IMR-90 (cell line): ENCODE results near the gene ESAM. TPM values are rescaled to one million over a fixed set of nuclear protein-coding genes. Genes with fewer than 3 reads are reported as not detected.
A peak's percentile ranks its signal among the peaks of the same experiment; 100 is the strongest.

ENCODE experiments used
- ATAC-seq: fragments of 200-7000 bp; cut with Tn5 transposase; 2 replicates; pipeline ENCODE4 v1.9.1; 2020; ENCODE audit warnings: low read depth, mild to moderate bottlenecking, moderate library complexity
- BruUV-seq: library from RNA; stranded (reverse); fragments of 400-500 nt; replicated peaks from 2 replicates; lab custom pipeline; 2021; lab: Mats Ljungman, UMichigan
- CTCF ChIA-PET: fragments of 300-600 bp; formaldehyde crosslinking; extraction: SDS; loops from one replicate; lab custom pipeline; 2021; ENCODE audit warnings: antibody characterized with exemption; lab: Yijun Ruan, JAX
- POLR2A ChIA-PET: fragments of 300-600 bp; sonication (Branson Sonifier 250); formaldehyde crosslinking; loops from one replicate; lab custom pipeline; 2022; ENCODE audit warnings: antibody characterized with exemption; ENCODE audit not compliant: unreplicated experiment; lab: Charles Lee
- DNase-seq: peaks from one replicate; pipeline ENCODE4 v3.0.0; 2013
- H2AFZ ChIP-seq: replicated peaks from 2 replicates; pipeline ENCODE3; 2013; ENCODE audit warnings: low read length, mild to moderate bottlenecking; ENCODE audit not compliant: poor library complexity
- H2AK5ac ChIP-seq: 2 replicates; pipeline ENCODE4 v1.6.1; 2013; ENCODE audit warnings: low read depth, low read length, inconsistent platforms
- H2AK9ac ChIP-seq: replicated peaks from 2 replicates; pipeline ENCODE3; 2013; ENCODE audit warnings: mild to moderate bottlenecking, low read depth, low read length, moderate library complexity; ENCODE audit not compliant: poor library complexity
- H2BK120ac ChIP-seq: 2 replicates; pipeline ENCODE4 v1.6.1; 2013; ENCODE audit warnings: low read depth, low read length, inconsistent platforms
- H2BK15ac ChIP-seq: 3 replicates; pipeline ENCODE4 v1.6.1; 2013; ENCODE audit warnings: low read depth, low read length, inconsistent platforms
- H2BK20ac ChIP-seq: 2 replicates; pipeline ENCODE4 v1.6.1; 2013; ENCODE audit warnings: low read depth, mild to moderate bottlenecking, inconsistent platforms, low read length, moderate library complexity
- H2BK5ac ChIP-seq: 2 replicates; pipeline ENCODE4 v1.6.1; 2013; ENCODE audit warnings: mild to moderate bottlenecking, low read depth, low read length, inconsistent platforms; ENCODE audit not compliant: poor library complexity, severe bottlenecking
- H3K14ac ChIP-seq: replicated peaks from 2 replicates; pipeline ENCODE4 v1.6.1; 2013; ENCODE audit warnings: low read depth, low read length, inconsistent platforms
- H3K18ac ChIP-seq: 2 replicates; pipeline ENCODE4 v1.6.1; 2013; ENCODE audit warnings: low read depth, low read length, control low read depth
- H3K23ac ChIP-seq: 2 replicates; pipeline ENCODE4 v1.6.1; 2013; ENCODE audit warnings: low read depth, low read length, inconsistent platforms
- H3K27ac ChIP-seq: 2 replicates; pipeline ENCODE4 v1.5.1; 2013; ENCODE audit warnings: mild to moderate bottlenecking, control low read depth, low read length; ENCODE audit not compliant: insufficient read depth
- H3K27me3 ChIP-seq: 2 replicates; pipeline ENCODE4 v1.6.1; 2013; ENCODE audit warnings: low read length; ENCODE audit not compliant: control insufficient read depth, insufficient read depth
- H3K36me3 ChIP-seq: 2 replicates; pipeline ENCODE4 v1.6.1; 2013; ENCODE audit warnings: low read length, mixed read lengths; ENCODE audit not compliant: control insufficient read depth, insufficient read depth
- H3K4ac ChIP-seq: 2 replicates; pipeline ENCODE4 v1.6.1; 2013; ENCODE audit warnings: low read depth, low read length, inconsistent platforms
- H3K4me1 ChIP-seq: 2 replicates; pipeline ENCODE4 v1.6.1; 2013; ENCODE audit warnings: low read length, mixed read lengths; ENCODE audit not compliant: control insufficient read depth, insufficient read depth
- H3K4me2 ChIP-seq: 2 replicates; pipeline ENCODE4 v1.6.1; 2013; ENCODE audit warnings: low read depth, mild to moderate bottlenecking, control low read depth, low read length, moderate library complexity
- H3K4me3 ChIP-seq: 2 replicates; pipeline ENCODE4 v1.5.1; 2013; ENCODE audit warnings: low read depth, mild to moderate bottlenecking, control low read depth, low read length, moderate library complexity; ENCODE audit not compliant: insufficient read depth
- H3K56ac ChIP-seq: 2 replicates; pipeline ENCODE4 v1.6.1; 2013; ENCODE audit warnings: low read length, inconsistent platforms; ENCODE audit not compliant: insufficient read depth; ENCODE audit errors: extremely low read depth
- H3K79me1 ChIP-seq, 2 experiments: 2 replicates each; pipeline ENCODE4 v1.6.1; 2013; ENCODE audit warnings: low read length in 2 of 2, inconsistent platforms in 1 of 2, low read depth in 1 of 2
- H3K9ac ChIP-seq: 2 replicates; pipeline ENCODE4 v1.6.1; 2013; ENCODE audit warnings: low read depth, low read length, control low read depth
- H3K9me1 ChIP-seq: 2 replicates; pipeline ENCODE4 v1.6.1; 2013; ENCODE audit warnings: low read length, inconsistent platforms; ENCODE audit not compliant: insufficient read depth
- H3K9me3 ChIP-seq: 2 replicates; pipeline ENCODE4 v1.6.1; 2013; ENCODE audit warnings: low read length; ENCODE audit not compliant: control insufficient read depth, insufficient read depth
- H4K20me1 ChIP-seq: 2 replicates; pipeline ENCODE4 v1.6.1; 2013; ENCODE audit warnings: low read length, inconsistent platforms; ENCODE audit not compliant: insufficient read depth
- H4K5ac ChIP-seq: 2 replicates; pipeline ENCODE4 v1.6.1; 2013; ENCODE audit warnings: mild to moderate bottlenecking, low read depth, low read length, control low read depth
- H4K8ac ChIP-seq, 2 experiments: 2 replicates each; pipeline ENCODE4 v1.6.1; 2013; ENCODE audit warnings: low read depth in 2 of 2, low read length in 2 of 2, control low read depth in 1 of 2, inconsistent platforms in 1 of 2
- H4K91ac ChIP-seq: 2 replicates; pipeline ENCODE4 v1.6.1; 2013; ENCODE audit warnings: low read depth, low read length, inconsistent platforms; ENCODE audit not compliant: insufficient read depth
- BHLHE40 ChIP-seq: fragments of 150-350 bp; IDR thresholded peaks from 2 replicates; pipeline ENCODE4 v1.6.1; 2016; ENCODE audit warnings: mild to moderate bottlenecking, low read depth, low read length
- CEBPB ChIP-seq: IDR thresholded peaks from 2 replicates; pipeline ENCODE4 v1.6.1; 2012; ENCODE audit warnings: low read depth, low read length, improper control_type of control experiment
- CTCF ChIP-seq: conservative IDR thresholded peaks from 2 replicates; pipeline ENCODE4 v1.5.1; 2012; ENCODE audit warnings: mild to moderate bottlenecking, low read depth, low read length, improper control_type of control experiment
- ELK1 ChIP-seq: fragments of 150-350 bp; IDR thresholded peaks from 2 replicates; pipeline ENCODE4 v1.6.1; 2016; ENCODE audit warnings: low read depth, mild to moderate bottlenecking, low read length, moderate library complexity, borderline replicate concordance
- FOS ChIP-seq: fragments of 150-350 bp; IDR thresholded peaks from 2 replicates; pipeline ENCODE4 v1.6.1; 2016; ENCODE audit warnings: low read depth, low read length
- MAFK ChIP-seq: IDR thresholded peaks from 2 replicates; pipeline ENCODE4 v1.6.1; 2012; ENCODE audit warnings: low read depth, low read length, improper control_type of control experiment
- MAZ ChIP-seq: IDR thresholded peaks from 2 replicates; pipeline ENCODE4 v1.6.1; 2012; ENCODE audit warnings: low read depth, mild to moderate bottlenecking, low read length, improper control_type of control experiment, moderate library complexity, borderline replicate concordance
- MXI1 ChIP-seq: IDR thresholded peaks from 2 replicates; pipeline ENCODE4 v1.6.1; 2012; ENCODE audit warnings: low read depth, mild to moderate bottlenecking, low read length, moderate library complexity, borderline replicate concordance
- POLR2A ChIP-seq: IDR thresholded peaks from 2 replicates; pipeline ENCODE4 v1.6.1; 2012; ENCODE audit warnings: mild to moderate bottlenecking, low read depth, low read length
- RAD21 ChIP-seq: IDR thresholded peaks from 2 replicates; pipeline ENCODE4 v1.6.1; 2012; ENCODE audit warnings: low read length, improper control_type of control experiment
- RCOR1 ChIP-seq: IDR thresholded peaks from 2 replicates; pipeline ENCODE4 v1.6.1; 2012; ENCODE audit warnings: mild to moderate bottlenecking, low read length, improper control_type of control experiment; ENCODE audit not compliant: insufficient replicate concordance
- RFX5 ChIP-seq: IDR thresholded peaks from 2 replicates; pipeline ENCODE4 v1.8.0; 2012; ENCODE audit warnings: low read depth, mild to moderate bottlenecking, low read length, moderate library complexity
- SMC3 ChIP-seq: fragments of 150-350 bp; IDR thresholded peaks from 2 replicates; pipeline ENCODE4 v1.6.1; 2016; ENCODE audit warnings: low read depth, mild to moderate bottlenecking, antibody characterized with exemption, low read length, moderate library complexity
- USF2 ChIP-seq: fragments of 150-350 bp; IDR thresholded peaks from 2 replicates; pipeline ENCODE4 v1.6.1; 2017; ENCODE audit warnings: mild to moderate bottlenecking, antibody characterized with exemption, low read length, low read depth
- WGBS, 2 experiments: methylation state at CpG; one replicate each; pipeline versions ENCODE4 v1.1.5 to v1.1.7; 2013; ENCODE audit warnings: missing lambda C conversion rate in 2 of 2; ENCODE audit not compliant: insufficient read length in 1 of 2; ENCODE audit errors: extremely low coverage in 2 of 2; 5-methylcytosine and 5-hydroxymethylcytosine counted together
- dilution Hi-C: fragments of 300-500 bp; cut with HindIII; formaldehyde crosslinking; loops from one replicate; pipeline ENCODE4 v1.14.3; 2018; ENCODE audit warnings: low sequenced_read_pairs; ENCODE audit not compliant: unreplicated experiment
- in situ Hi-C: fragments of 300-500 bp; cut with MboI; formaldehyde crosslinking; loops from 3 replicates; pipeline ENCODE4 v1.14.3; 2019; ENCODE audit warnings: low sequenced_read_pairs, inconsistent platforms, mixed read lengths
- intact Hi-C: fragments of 100-400 bp; cut with micrococcal nuclease; formaldehyde crosslinking; loops from 2 replicates; pipeline ENCODE4 v1.10.0; 2022
- polyA plus RNA-seq, 3 experiments: library from polyadenylated mRNA; depleted of rRNA; stranded (reverse); fragments of >200 nt; gene quantifications; 2 replicates each; pipeline ENCODE4 v1.2.3, GENCODE V29; 2012; ENCODE audit warnings: low replicate concordance in 1 of 3
- total RNA-seq: library from RNA; depleted of rRNA; stranded (reverse); fragments of >200 nt; gene quantifications from 2 replicates; pipeline ENCODE4 v1.2.3, GENCODE V29; 2012

ESAM gene
- total and polyA plus RNA-seq, 2 of the 4 experiments (the other 2 are of a cell fraction) = under 0.01 to 0.12 TPM

- POLR2A ChIA-PET = no interaction called here
- H3K4ac ChIP-seq = peak within 1 kb of the TSS; percentile 98
- ATAC-seq (peak; percentile 92), DNase-seq (peak; percentile 79)
- in situ Hi-C loops = loop anchor here (25.0 kb wide), 1 partner anchor 388 kb away; the partner anchor contains the start of gene OR8B4
- WGBS, 2 experiments = 2% methylated on average over 18 of the region's 62 CpGs; no CpG with 5 or more reads in 1 of the 2 experiments
- H3K18ac ChIP-seq = peak within 1 kb of the TSS; percentile 83
- peaks cover 3 to 16% of the 10 kb centered on the region in 2 experiments; a peak in 3 of 4 replicates for H3K79me1 ChIP-seq
- no peak within 1 kb of the TSS for H2BK20ac ChIP-seq
- H3K4me1 ChIP-seq = peaks cover 2% of the 10 kb centered on the region
- peak within 1 kb of the TSS; percentile 68 for H3K4me3 ChIP-seq
- no TSS peak for BruUV-seq
- H3K9me3 ChIP-seq = no peaks in the 10 kb centered on the region
- peak within 1 kb of the TSS; percentile 99 for H3K27ac ChIP-seq
- H4K5ac ChIP-seq = peak within 1 kb of the TSS; percentile 85
- peaks cover 20% of the 10 kb centered on the region; the same call in 1 of the 2 replicates for H4K20me1 ChIP-seq
- H4K91ac ChIP-seq = peak within 1 kb of the TSS; percentile 98
- H3K56ac ChIP-seq = peak within 1 kb of the TSS; percentile 80
- peak within 1 kb of the TSS; percentile 93 for H3K9ac ChIP-seq
- H2AK9ac ChIP-seq = peak within 1 kb of the TSS; percentile 98
- peak within 1 kb of the TSS; percentile 99 for H2BK5ac ChIP-seq
- H2AK5ac ChIP-seq = peak within 1 kb of the TSS; percentile 45; the same call in 1 of the 2 replicates
- peak within 1 kb of the TSS; percentile 93 for H2BK120ac ChIP-seq
- intact Hi-C loops = loop anchor here (1.0 to 2.0 kb wide), 2 partner anchors 36 to 127 kb away; partner anchors contain the start of genes SIAE and SPA17
- H3K36me3 ChIP-seq = no peaks in the 10 kb centered on the region
- H3K9me1 ChIP-seq = no peaks in the 10 kb centered on the region
- H3K4me2 ChIP-seq = peak within 1 kb of the TSS; percentile 99
- H3K14ac ChIP-seq = peak within 1 kb of the TSS; percentile 93
- dilution Hi-C loops = no loop called here
- CTCF ChIA-PET = interaction anchor here (1.1 kb wide), 1 partner anchor 11 kb away, joined by 7 read pairs; no protein-coding TSS in a partner anchor
- peak within 1 kb of the TSS; percentile 29; the same call in 1 of the 3 replicates for H2BK15ac ChIP-seq
- H2AFZ ChIP-seq = peak within 1 kb of the TSS; percentile 100
- no peaks in the 10 kb centered on the region for H3K27me3 ChIP-seq
- peak within 1 kb of the TSS; percentile 84 to 94 for H4K8ac ChIP-seq
- peak within 1 kb of the TSS; percentile 85 for H3K23ac ChIP-seq
- TF ChIP-seq MAZ (peak; percentile 100), MAFK (no peak), SMC3 (no peak), CTCF (no peak), ELK1 (no peak), POLR2A (peak; percentile 93), USF2 (no peak), RAD21 (no peak), FOS (no peak), RCOR1 (no peak), BHLHE40 (no peak), CEBPB (no peak), RFX5 (no peak), MXI1 (0 out of 2 replicates have a peak, but pooled peaks have one; percentile 42)
Measured at GRCh38 chr11:124800226-124800929, 38.3 kb upstream of the ESAM start, which contains the start of gene MSANTD2. TSS of gene MSANTD2 (minus strand) at chr11:124800406. CDS start at chr11:124800380, 26 bp downstream.
